T-helper 2 cell treated with Interferon-gamma antibody and Interleukin-4, amounts not matched to agents 5 μg/mL and 100 μg/mL, for 36 hours (primary cell): ENCODE results near the gene SARDH.
"Not testable (repeated sequence)": the region's sequence is repeated elsewhere in the genome, so short reads cannot be mapped to it uniquely, and the experiment has no call there.

Experiments used
- DNase-seq: peaks from one replicate; pipeline ENCODE4 v3.0.0; 2021; ENCODE audit warnings: low spot score
- H3K27ac Mint-ChIP-seq: one replicate; pipeline ENCODE4 v1.8.0; 2021; ENCODE audit warnings: mild to moderate bottlenecking, mixed read lengths
- H3K27me3 Mint-ChIP-seq: one replicate; pipeline ENCODE4 v1.8.0; 2021; ENCODE audit warnings: low read depth, mixed read lengths
- H3K36me3 Mint-ChIP-seq: one replicate; pipeline ENCODE4 v1.8.0; 2021; ENCODE audit warnings: low read depth, mixed read lengths
- H3K4me1 Mint-ChIP-seq: one replicate; pipeline ENCODE4 v1.8.0; 2021; ENCODE audit warnings: low read depth, mixed read lengths
- H3K4me3 Mint-ChIP-seq: one replicate; pipeline ENCODE4 v1.8.0; 2022; ENCODE audit warnings: mild to moderate bottlenecking, moderate library complexity, mixed read lengths
- H3K9me3 Mint-ChIP-seq: one replicate; pipeline ENCODE4 v1.8.0; 2021; ENCODE audit warnings: mixed read lengths

Gene SARDH

DNA sequence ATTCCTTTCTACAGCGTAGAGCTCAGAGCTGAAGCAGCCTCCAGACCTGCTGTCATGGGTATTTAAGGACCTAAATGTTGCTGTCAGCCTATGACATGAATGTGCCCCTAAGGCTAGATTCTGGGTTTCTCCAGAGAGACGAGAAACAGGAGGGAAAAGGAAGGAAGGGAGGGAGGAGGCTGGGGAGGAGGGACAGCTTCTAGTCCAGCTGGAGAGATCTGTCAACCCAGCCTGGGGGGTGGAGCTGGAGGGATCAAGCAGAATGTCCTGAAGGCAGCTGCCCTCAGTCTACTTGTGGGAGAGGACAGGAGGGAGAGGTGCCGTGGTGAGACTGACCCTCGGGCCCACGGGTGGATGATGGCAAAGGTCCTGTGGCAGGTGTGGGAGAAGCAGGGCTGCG lies 103.1 kb downstream of the SARDH start:
- DNase-seq, result no peak
- Mint-ChIP-seq H3K27me3 (no peaks in the 10 kb centered on the region), H3K4me3 (no peak overlapping the region)

DNA sequence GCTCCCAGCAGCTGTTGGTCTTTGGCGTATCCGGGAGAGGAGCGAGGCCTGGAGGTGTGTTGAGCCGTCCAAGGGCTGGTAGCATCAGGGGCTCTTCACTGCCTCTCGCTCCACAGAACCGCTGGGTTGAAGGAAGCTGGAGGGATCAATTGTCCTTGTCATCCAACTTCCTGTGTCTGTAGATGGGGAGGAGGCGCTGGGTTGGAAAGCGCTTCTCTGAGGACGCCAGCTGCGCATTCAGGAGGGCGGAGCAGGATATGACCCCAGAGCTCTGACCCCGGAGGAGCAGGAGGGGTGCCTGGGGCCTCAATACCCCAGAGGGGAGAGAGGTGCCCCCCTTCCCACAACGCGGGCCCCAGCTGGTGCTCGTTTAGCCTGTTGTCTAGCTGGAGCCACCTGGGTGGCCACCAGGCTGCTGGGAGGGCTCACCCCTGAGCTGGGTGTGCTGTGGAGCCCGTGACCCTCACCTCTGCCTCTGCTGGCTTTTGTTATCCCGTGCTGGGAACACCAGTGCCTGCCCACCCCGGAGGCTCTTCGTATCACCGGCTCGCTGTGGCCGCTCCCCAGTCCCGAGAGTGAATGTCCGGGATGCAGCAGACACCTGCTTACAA lies 104.0 kb downstream of the SARDH start:
- no peaks in the 10 kb centered on the region for H3K36me3 Mint-ChIP-seq
- no peak overlapping the region for H3K27ac Mint-ChIP-seq
- DNase-seq, result no peak
- no peaks in the 10 kb centered on the region for H3K9me3 Mint-ChIP-seq
- H3K27me3 Mint-ChIP-seq, result no peaks in the 10 kb centered on the region
- no peak overlapping the region for H3K4me3 Mint-ChIP-seq
- no peaks in the 10 kb centered on the region for H3K4me1 Mint-ChIP-seq

More for the DNA sequence above, 103.1 kb downstream of the SARDH start:
- Mint-ChIP-seq H3K4me1 (no peaks in the 10 kb centered on the region), H3K36me3 (no peaks in the 10 kb centered on the region), H3K9me3 (no peaks in the 10 kb centered on the region), H3K27ac (no peak overlapping the region)

DNA sequence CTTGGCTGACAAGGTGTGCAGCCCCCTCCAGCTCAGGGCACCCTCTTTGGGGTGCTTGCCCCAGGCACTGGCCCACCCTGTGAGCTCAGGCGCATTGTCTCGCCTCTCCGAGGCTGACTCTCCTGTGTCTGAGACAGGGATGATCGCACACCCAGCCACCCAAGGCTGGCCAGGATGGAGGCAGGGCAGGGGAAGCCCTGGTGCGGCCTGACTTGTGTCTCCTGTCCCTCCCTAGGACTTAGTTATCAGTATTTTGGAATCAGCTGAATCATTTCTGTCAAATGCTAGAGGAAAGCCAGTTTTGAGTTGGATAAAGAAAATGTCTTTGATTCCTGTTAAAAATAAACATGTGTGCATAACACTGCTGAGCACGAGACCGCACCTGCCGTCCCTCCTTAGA lies 104.5 kb downstream of the SARDH start:
- no peaks in the 10 kb centered on the region for H3K27me3 Mint-ChIP-seq
- no peak overlapping the region for H3K4me3 Mint-ChIP-seq
- H3K27ac Mint-ChIP-seq, result no peak overlapping the region
- H3K36me3 Mint-ChIP-seq, result no peaks in the 10 kb centered on the region
- H3K4me1 Mint-ChIP-seq, result no peaks in the 10 kb centered on the region
- H3K9me3 Mint-ChIP-seq, result no peaks in the 10 kb centered on the region
- DNase-seq, result no peak

DNA sequence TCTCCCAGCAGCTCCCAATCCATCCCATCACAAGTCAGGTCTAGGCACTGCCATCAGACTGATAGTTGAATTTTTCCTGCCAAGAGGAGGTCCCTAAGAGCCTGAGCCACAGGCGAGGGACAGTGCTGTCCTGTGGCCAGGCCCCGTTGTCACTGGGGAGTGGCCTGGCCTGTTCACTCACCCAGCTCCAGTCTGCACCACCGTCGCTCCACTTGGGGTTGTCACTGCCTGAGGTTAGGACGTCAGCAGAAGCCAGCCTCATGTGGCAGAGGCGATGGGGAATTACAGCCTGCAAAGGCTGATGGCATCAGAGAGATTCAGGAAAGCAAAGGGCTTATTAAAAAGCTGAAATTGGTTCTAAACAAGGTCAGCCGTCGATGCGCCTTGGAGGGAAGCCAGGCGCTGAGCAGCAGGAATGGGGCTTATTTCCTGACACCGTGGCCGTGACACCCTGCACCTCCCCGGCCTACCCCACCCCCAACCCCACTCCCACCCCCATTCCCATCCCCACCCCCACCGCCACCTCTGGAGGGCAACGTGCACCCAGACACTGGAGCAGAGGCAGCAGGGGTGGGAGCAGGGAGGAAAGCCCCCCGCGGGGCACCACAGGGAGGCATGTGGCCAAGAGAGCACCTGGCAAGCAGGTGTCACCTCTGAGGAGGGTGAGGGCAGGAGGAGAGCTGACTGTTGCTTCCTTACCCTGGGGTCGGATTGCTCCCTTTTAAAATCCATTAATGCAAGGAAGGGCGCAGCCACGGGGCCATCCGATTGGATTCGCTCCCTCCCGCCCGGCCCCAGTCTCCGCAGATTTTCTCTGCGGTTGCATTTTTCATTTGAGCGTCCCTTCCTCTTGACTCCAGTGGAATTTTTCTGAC lies 105.1 kb downstream of the SARDH start:
- H3K27ac Mint-ChIP-seq, result no peak overlapping the region
- H3K36me3 Mint-ChIP-seq, result no peaks in the 10 kb centered on the region
- no peak overlapping the region for H3K4me3 Mint-ChIP-seq
- DNase-seq, result no peak
- H3K4me1 Mint-ChIP-seq, result no peaks in the 10 kb centered on the region
- no peaks in the 10 kb centered on the region for H3K27me3 Mint-ChIP-seq
- H3K9me3 Mint-ChIP-seq, result no peaks in the 10 kb centered on the region

DNA sequence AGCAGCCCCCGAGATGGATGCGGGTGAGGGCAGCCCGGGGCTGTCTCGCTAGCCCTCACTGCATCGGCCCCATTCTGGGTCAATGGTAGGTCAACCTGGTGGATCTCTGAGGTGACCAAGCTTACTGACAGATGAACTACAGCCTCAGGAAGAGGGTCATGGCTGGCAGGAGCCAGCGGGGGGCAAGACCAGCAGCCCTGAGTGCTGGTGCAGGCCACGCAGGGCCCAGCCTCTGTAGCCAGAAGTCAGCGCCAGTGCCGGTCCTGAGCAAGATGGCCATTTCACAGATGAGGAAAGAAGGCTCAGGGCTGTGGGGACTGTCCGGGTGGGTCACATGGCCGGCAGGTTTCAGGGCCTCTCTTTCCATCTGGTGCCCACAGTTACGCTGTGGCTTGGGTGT lies 107.0 kb downstream of the SARDH start:
- no peak overlapping the region for H3K27ac Mint-ChIP-seq
- no peak overlapping the region for H3K4me3 Mint-ChIP-seq
- H3K27me3 Mint-ChIP-seq, result no peaks in the 10 kb centered on the region
- no peaks in the 10 kb centered on the region for H3K36me3 Mint-ChIP-seq
- no peaks in the 10 kb centered on the region for H3K4me1 Mint-ChIP-seq
- no peak for DNase-seq
- H3K9me3 Mint-ChIP-seq, result peaks cover 2% of the 10 kb centered on the region

DNA sequence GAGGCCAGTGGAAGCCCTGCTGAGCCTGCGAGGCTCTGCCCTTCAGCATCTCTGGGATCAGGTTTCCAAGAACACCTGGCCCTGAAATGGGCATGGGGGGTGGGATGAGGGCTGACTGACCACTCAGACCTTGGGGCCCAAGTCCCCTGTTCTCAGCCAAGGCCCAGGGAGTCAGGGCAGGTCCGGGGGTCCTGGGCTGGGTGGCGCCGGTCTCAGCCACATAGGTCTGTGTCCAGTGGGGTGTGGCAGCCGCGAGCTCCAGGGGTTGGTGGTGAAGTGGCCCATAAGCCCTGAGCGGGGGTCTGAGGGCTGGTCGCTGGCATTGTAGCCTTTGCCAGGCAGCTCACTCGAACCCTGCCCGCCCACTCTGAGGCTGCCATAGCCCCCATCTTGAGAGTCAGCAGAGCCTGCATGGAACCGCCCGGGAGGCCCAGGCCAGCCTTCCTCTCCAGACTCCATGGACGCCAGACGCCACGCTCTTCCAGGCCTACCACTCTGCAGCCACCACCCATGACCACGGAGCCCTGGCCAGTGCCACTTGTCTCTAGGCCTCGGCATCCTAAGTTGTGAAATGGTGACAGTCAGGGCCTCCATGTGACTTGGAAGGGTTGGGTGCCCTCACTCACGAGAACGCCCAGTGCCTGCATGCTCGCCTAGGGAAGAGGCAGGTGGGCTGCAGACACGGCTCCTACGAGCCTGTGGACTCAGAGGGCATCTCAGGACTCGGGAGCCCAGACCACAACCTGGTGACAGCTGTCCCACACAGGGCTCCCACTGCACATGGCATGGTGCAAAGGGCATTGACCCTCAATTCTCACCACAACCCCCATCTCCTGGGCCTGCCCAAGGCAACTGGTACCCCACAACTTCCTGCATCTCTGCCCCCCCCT lies 108.7 kb downstream of the SARDH start:
- Mint-ChIP-seq H3K9me3 (peaks cover 5% of the 10 kb centered on the region), H3K36me3 (no peaks in the 10 kb centered on the region), H3K27me3 (no peaks in the 10 kb centered on the region), H3K4me3 (no peak overlapping the region), H3K27ac (no peak overlapping the region), H3K4me1 (no peaks in the 10 kb centered on the region)
- DNase-seq, result no peak

DNA sequence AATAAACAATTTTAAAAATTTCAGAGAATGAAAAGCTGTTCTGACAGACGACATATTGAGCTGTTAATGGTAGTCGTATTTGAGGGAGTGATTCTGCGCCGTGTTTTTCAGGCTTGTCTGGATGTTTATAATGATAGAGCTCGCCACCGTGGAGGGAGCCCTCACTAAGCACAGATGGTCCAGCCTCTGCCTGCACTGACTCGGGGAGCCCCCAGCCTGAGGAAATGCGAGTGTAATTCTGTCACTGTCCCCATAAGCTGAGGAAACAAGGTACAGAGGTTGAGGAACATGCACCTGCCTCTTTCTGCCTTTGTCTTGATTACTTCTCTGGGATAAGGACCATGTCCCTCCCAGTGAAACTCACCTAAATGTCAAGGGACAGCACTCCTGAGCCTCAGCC lies 109.4 kb downstream of the SARDH start:
- Mint-ChIP-seq H3K4me1 (no peaks in the 10 kb centered on the region), H3K9me3 (peaks cover 5% of the 10 kb centered on the region), H3K36me3 (no peaks in the 10 kb centered on the region), H3K27me3 (no peaks in the 10 kb centered on the region), H3K27ac (no peak overlapping the region), H3K4me3 (no peak overlapping the region)
- no peak for DNase-seq

DNA sequence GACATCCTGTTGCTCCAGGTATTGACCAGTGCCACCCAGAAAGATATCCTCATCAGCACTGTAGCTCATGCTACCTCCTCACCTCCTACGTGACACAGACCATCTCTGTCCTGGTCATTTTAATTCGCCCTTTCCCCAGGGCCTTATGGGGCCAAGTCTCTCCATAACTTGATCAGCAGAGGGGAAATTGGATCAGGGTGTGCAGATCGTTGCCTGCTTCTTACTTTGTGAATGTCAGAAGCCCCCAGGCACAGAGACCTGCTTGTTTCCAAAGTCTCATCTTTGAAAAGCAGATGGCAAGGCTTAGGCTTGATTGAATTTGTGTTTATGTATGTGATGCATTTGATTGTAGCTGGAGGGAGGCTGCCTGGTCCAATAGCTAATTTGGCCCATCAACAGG lies 110.8 kb downstream of the SARDH start:
- no peak overlapping the region for H3K27ac Mint-ChIP-seq
- H3K9me3 Mint-ChIP-seq, result peaks cover 5% of the 10 kb centered on the region
- peaks cover 3% of the 10 kb centered on the region for H3K4me1 Mint-ChIP-seq
- H3K27me3 Mint-ChIP-seq, result peaks cover 3% of the 10 kb centered on the region
- H3K4me3 Mint-ChIP-seq, result no peak overlapping the region
- no peaks in the 10 kb centered on the region for H3K36me3 Mint-ChIP-seq
- DNase-seq, result no peak

DNA sequence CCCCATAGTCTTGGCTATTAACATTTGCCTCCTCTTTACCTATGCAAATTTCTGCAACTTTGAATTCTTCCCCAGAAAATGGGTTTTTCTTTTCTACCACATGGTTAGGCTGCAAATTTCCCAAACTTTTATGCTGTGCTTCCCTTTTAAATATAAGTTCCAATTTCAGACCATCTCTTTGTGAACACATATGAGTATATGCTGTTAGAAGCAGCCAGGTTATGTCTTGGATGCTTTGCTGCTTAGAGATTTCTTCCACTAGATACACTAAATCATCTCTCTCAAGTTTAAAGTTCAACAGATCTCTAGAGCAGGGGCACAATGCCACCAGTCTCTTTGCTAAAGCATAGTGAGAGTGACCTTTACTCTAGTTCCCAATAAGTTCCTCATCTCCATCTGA lies 112.1 kb downstream of the SARDH start:
- H3K36me3 Mint-ChIP-seq, H3K27ac Mint-ChIP-seq, DNase-seq, H3K9me3 Mint-ChIP-seq, H3K27me3 Mint-ChIP-seq, H3K4me3 Mint-ChIP-seq: not testable (repeated sequence)
- H3K4me1 Mint-ChIP-seq, result peaks cover 13% of the 10 kb centered on the region

DNA sequence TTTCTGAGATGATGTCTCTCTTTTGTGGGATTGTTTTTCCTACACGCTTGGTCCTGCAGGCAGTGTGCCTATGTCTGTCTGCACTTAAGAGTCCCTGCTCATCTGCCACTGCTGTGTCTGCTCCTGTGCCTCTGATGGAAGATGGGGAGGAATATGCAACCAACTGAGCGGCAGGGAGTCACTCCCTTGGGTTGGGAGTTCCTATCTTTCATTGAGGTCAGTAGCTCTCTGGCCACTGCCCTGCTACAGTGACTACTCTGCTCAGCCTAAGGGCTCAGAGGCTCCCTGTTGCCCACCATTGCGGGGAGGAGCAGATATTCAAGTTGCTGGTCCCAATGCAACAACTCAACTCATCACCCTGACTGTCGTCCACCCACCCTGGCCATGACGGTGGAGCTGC lies 115.6 kb downstream of the SARDH start:
- H3K27me3 Mint-ChIP-seq, result peaks cover 14% of the 10 kb centered on the region
- no peak overlapping the region for H3K4me3 Mint-ChIP-seq
- DNase-seq, result no peak
- peaks cover 5% of the 10 kb centered on the region for H3K9me3 Mint-ChIP-seq
- H3K27ac Mint-ChIP-seq, result no peak overlapping the region
- H3K4me1 Mint-ChIP-seq, result peaks cover 31% of the 10 kb centered on the region
- no peaks in the 10 kb centered on the region for H3K36me3 Mint-ChIP-seq

DNA sequence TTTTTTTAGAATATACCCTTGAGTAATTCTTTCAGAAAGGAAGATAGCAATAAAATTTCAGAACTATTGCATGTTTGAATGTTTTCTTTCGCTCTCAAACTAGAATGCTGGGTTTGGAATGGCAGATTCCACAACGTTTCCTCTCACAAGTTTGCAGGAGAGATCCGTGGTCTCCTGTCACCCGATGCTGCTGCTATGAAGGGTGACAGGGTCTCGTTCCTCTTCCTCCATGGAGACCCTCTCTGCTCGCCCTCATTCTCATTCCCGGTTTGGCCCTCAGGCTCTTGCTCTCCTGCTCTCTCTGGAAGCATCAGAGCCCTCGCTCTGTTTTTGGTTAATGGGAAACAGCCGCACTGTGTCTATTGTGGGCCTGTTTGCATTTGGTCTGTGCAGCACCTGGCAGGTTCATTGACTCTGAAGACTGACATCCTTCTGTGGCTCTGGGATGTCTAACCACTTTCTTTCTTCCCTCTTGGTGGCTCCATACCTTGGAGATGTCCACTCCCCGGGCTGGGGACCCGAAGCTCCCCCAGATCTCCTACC lies 116.4 kb downstream of the SARDH start:
- H3K4me1 Mint-ChIP-seq, result peaks cover 31% of the 10 kb centered on the region
- H3K9me3 Mint-ChIP-seq, result peaks cover 5% of the 10 kb centered on the region
- peaks cover 14% of the 10 kb centered on the region for H3K27me3 Mint-ChIP-seq
- H3K36me3 Mint-ChIP-seq, result no peaks in the 10 kb centered on the region
- H3K27ac Mint-ChIP-seq, result no peak overlapping the region
- H3K4me3 Mint-ChIP-seq, result peak overlapping the region; percentile 5
- DNase-seq, result no peak

DNA sequence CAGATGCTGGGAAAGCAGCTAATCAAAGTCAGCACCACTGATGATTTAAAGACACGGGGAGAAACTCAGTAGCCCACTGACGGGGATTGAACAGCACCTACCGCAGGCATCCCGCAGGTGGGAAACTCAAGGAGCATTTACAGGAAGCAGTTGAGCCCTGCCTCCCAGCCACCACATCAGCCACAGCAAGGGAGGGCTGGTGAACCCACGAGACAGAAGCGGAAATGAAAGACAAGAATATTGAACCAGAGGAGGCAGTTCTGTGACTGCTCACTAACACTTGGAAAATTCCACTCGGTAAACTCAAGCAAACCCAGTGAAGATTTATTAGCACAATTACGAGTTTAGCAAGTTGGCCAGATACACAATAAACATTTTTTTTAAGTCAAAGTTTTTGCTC lies 118.4 kb downstream of the SARDH start:
- H3K4me3 Mint-ChIP-seq, result peak overlapping the region; percentile 46
- DNase-seq, result peak; percentile 36

DNA sequence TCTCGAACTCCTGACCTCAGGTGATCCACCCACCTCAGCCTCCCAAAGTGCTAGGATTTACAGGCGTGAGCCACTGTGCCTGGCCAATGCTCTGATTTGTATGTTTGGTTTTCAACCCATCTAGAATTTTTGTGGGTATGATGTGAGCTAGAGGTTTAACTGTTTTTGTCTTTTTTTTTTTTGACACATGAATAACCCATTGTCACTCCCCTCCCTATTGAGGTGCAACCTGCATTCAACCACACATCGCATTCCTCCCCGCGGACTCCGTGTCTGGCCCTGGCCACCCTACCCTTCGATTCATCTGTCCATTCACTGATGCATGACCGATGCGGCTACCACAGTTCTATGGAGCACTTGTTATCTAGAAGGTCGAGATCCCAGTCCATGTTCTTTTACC lies 119.4 kb downstream of the SARDH start:
- H3K27me3 Mint-ChIP-seq, result peaks cover 16% of the 10 kb centered on the region
- H3K36me3 Mint-ChIP-seq, result no peaks in the 10 kb centered on the region
- no peak overlapping the region for H3K27ac Mint-ChIP-seq
- no peaks in the 10 kb centered on the region for H3K9me3 Mint-ChIP-seq
- no peak for DNase-seq
- peaks cover 31% of the 10 kb centered on the region for H3K4me1 Mint-ChIP-seq
- no peak overlapping the region for H3K4me3 Mint-ChIP-seq

More for the DNA sequence above, 118.4 kb downstream of the SARDH start:
- peaks cover 31% of the 10 kb centered on the region for H3K4me1 Mint-ChIP-seq
- H3K36me3 Mint-ChIP-seq, result no peaks in the 10 kb centered on the region
- peak overlapping the region; percentile 10 for H3K27ac Mint-ChIP-seq
- H3K27me3 Mint-ChIP-seq, result peaks cover 16% of the 10 kb centered on the region
- no peaks in the 10 kb centered on the region for H3K9me3 Mint-ChIP-seq
